H1 (cell line): ENCODE data around the gene CD226. TPM values are rescaled to one million over a fixed set of nuclear protein-coding genes. Genes with fewer than 3 reads are reported as not detected.

Source experiments
- ATF3 ChIP-seq: IDR thresholded peaks from 2 replicates; pipeline ENCODE4 v1.6.1; 2011; ENCODE audit warnings: low read depth, mild to moderate bottlenecking, low read length; ENCODE audit not compliant: insufficient read depth
- BCL11A ChIP-seq, 2 experiments: IDR thresholded peaks; one replicate each; pipeline ENCODE4 v1.6.1; 2011; ENCODE audit warnings: low read depth in 2 of 2, low read length in 2 of 2, mild to moderate bottlenecking in 2 of 2
- BRCA1 ChIP-seq: IDR thresholded peaks from 2 replicates; pipeline ENCODE4 v1.6.1; 2012; ENCODE audit warnings: low read depth, low read length, improper control_type of control experiment
- CHD1 ChIP-seq: IDR thresholded peaks from 2 replicates; pipeline ENCODE4 v1.6.1; 2012; ENCODE audit warnings: low read depth, low read length, improper control_type of control experiment
- CHD7 ChIP-seq: fragments of 300-600 bp; sonication (generic); IDR thresholded peaks from 2 replicates; pipeline ENCODE4 v1.7.1; 2012; ENCODE audit warnings: low read length, moderate library complexity, mild to moderate bottlenecking, inconsistent platforms; ENCODE audit not compliant: insufficient replicate concordance
- CREB1 ChIP-seq: IDR thresholded peaks from 2 replicates; pipeline ENCODE4 v1.6.1; 2012; ENCODE audit warnings: inconsistent platforms
- EGR1 ChIP-seq: IDR thresholded peaks from 2 replicates; pipeline ENCODE4 v1.6.1; 2011; ENCODE audit warnings: low read depth, low read length, borderline replicate concordance
- JUN ChIP-seq: IDR thresholded peaks from 2 replicates; pipeline ENCODE4 v1.6.1; 2011; ENCODE audit warnings: low read depth, mild to moderate bottlenecking, improper control_type of control experiment, low read length
- RNF2 ChIP-seq: fragments of 200-900, 300-1000 bp; sonication (generic); IDR thresholded peaks from 2 replicates; pipeline ENCODE4 v1.7.1; 2016; ENCODE audit warnings: borderline replicate concordance, low read depth, mild to moderate bottlenecking, antibody characterized with exemption, low read length; ENCODE audit not compliant: poor library complexity, severe bottlenecking; ENCODE audit errors: missing control alignments
- SRF ChIP-seq: IDR thresholded peaks from 2 replicates; pipeline ENCODE4 v1.6.1; 2011; ENCODE audit warnings: mild to moderate bottlenecking, low read depth, low read length, moderate library complexity
- TAF1 ChIP-seq: IDR thresholded peaks from 2 replicates; pipeline ENCODE4 v1.6.1; 2011; ENCODE audit warnings: mild to moderate bottlenecking, low read depth, low read length
- TAF7 ChIP-seq: optimal IDR thresholded peaks from 2 replicates; pipeline ENCODE3; 2011; ENCODE audit warnings: low read depth, mild to moderate bottlenecking, inconsistent platforms, low read length, moderate library complexity, borderline replicate concordance
- polyA plus RNA-seq, 7 experiments: library from polyadenylated mRNA; depleted of rRNA in 3 of 7; stranded (reverse) in 5 of 7; unstranded in 2 of 7; fragments of >200 nt in 5 of 7; fragments of 200-250 nt in 2 of 7; gene quantifications; 1 replicate in 5 of 7; 2 replicates in 1 of 7; 4 replicates in 1 of 7; pipeline versions ENCODE4 v1.2.1 to v1.2.3, GENCODE V29; 2011 to 2013; ENCODE audit warnings: missing spikeins in 2 of 7, mixed read lengths in 2 of 7
- total RNA-seq: library from RNA; stranded (reverse); fragmentation: NEBNext Ultra II Directional; extraction: Animal tissue kit (Norgen Biotek cat#: 25700); gene quantifications from 2 replicates; pipeline ENCODE4 v1.2.1, GENCODE V29; 2021

CD226 gene
- total and polyA plus RNA-seq, 2 of the 8 experiments (the other 6 are each of a cell fraction or from before 2014, with no cell fraction given), result not detected

GRCh38 chr18:69908838-69909237, 38.8 kb downstream of the CD226 start (continued):
- TF ChIP-seq CHD7, result no peak
- no peak for TF ChIP-seq CREB1
- no peak for TF ChIP-seq EGR1
- no peak for TF ChIP-seq JUN
- no peak for TF ChIP-seq CHD1
- TF ChIP-seq BRCA1, result no peak
- TF ChIP-seq BCL11A (IDR thresholded peaks at IDR 0.05; ENCODE audit: low read depth in 2 of 2, low read length in 2 of 2), result no peak
- TF ChIP-seq SRF, result no peak
- TF ChIP-seq TAF1, result no peak
- TF ChIP-seq RNF2, result no peak
- TF ChIP-seq ATF3, result no peak
- TF ChIP-seq TAF7, result no peak
